ENCODE results near the gene PTPN20.

GRCh38 chr10:47048526-47048905 is 137.3 kb downstream of the PTPN20 start:
- TF ChIP-seq, protein P1, sequence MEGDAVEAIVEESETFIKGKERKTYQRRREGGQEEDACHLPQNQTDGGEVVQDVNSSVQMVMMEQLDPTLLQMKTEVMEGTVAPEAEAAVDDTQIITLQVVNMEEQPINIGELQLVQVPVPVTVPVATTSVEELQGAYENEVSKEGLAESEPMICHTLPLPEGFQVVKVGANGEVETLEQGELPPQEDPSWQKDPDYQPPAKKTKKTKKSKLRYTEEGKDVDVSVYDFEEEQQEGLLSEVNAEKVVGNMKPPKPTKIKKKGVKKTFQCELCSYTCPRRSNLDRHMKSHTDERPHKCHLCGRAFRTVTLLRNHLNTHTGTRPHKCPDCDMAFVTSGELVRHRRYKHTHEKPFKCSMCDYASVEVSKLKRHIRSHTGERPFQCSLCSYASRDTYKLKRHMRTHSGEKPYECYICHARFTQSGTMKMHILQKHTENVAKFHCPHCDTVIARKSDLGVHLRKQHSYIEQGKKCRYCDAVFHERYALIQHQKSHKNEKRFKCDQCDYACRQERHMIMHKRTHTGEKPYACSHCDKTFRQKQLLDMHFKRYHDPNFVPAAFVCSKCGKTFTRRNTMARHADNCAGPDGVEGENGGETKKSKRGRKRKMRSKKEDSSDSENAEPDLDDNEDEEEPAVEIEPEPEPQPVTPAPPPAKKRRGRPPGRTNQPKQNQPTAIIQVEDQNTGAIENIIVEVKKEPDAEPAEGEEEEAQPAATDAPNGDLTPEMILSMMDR (IDR thresholded peaks at IDR 0.05; ENCODE audit: borderline replicate concordance, extremely low read depth, low read length, poor library complexity, severe bottlenecking), result no peak
- no peak for TF ChIP-seq EZH2 (IDR thresholded peaks at IDR 0.05; ENCODE audit: borderline replicate concordance, low read depth, low read length, severe bottlenecking)
